Neuron (in vitro differentiated cells): Measurements from ENCODE around the gene RBMX2.
"Not testable (repeated sequence)": the region's sequence is repeated elsewhere in the genome, so short reads cannot be mapped to it uniquely, and the experiment has no call there.

ENCODE experiments used
- H2AFZ ChIP-seq: one replicate; pipeline ENCODE4 v1.6.1; 2013; ENCODE audit warnings: low read depth, mild to moderate bottlenecking, inconsistent platforms, low read length, moderate library complexity
- H3K27me3 ChIP-seq: one replicate; pipeline ENCODE4 v1.6.1; 2013; ENCODE audit warnings: low read length; ENCODE audit not compliant: insufficient read depth
- H3K36me3 ChIP-seq: one replicate; pipeline ENCODE4 v1.6.1; 2013; ENCODE audit warnings: low read length; ENCODE audit not compliant: insufficient read depth
- H3K4me1 ChIP-seq: one replicate; pipeline ENCODE4 v1.6.1; 2013; ENCODE audit warnings: low read length; ENCODE audit not compliant: insufficient read depth
- H3K4me3 ChIP-seq: 2 replicates; pipeline ENCODE4 v1.5.1; 2013; ENCODE audit warnings: mild to moderate bottlenecking, low read length, moderate library complexity
- H3K9me3 ChIP-seq: one replicate; pipeline ENCODE4 v1.6.1; 2013; ENCODE audit warnings: low read length

RBMX2 gene

GRCh38 chrX:130418066-130418465 is 16.3 kb downstream of the RBMX2 start:
- Histone ChIP-seq H3K36me3 (no peaks in the 10 kb centered on the region), H2AFZ (no peak overlapping the region), H3K4me1 (no peaks in the 10 kb centered on the region), H3K27me3 (no peaks in the 10 kb centered on the region), H3K9me3 (no peaks in the 10 kb centered on the region), H3K4me3 (no peak overlapping the region)

GRCh38 chrX:130418740-130419139 is 17.0 kb downstream of the RBMX2 start:
- H2AFZ ChIP-seq = no peak overlapping the region
- no peaks in the 10 kb centered on the region for H3K27me3 ChIP-seq
- H3K4me1 ChIP-seq = no peaks in the 10 kb centered on the region
- H3K9me3 ChIP-seq = no peaks in the 10 kb centered on the region
- H3K36me3 ChIP-seq = no peaks in the 10 kb centered on the region
- no peak overlapping the region for H3K4me3 ChIP-seq

GRCh38 chrX:130419263-130419662 is 17.5 kb downstream of the RBMX2 start:
- H3K4me3 ChIP-seq = no peak overlapping the region
- H3K27me3 ChIP-seq = no peaks in the 10 kb centered on the region
- no peak overlapping the region for H2AFZ ChIP-seq
- no peaks in the 10 kb centered on the region for H3K9me3 ChIP-seq
- H3K36me3 ChIP-seq = no peaks in the 10 kb centered on the region
- H3K4me1 ChIP-seq = no peaks in the 10 kb centered on the region

GRCh38 chrX:130426531-130426930 is 24.7 kb downstream of the RBMX2 start:
- Histone ChIP-seq H3K36me3 (no peaks in the 10 kb centered on the region), H3K9me3 (no peaks in the 10 kb centered on the region), H3K4me3 (no peak overlapping the region), H2AFZ (no peak overlapping the region), H3K27me3 (peaks cover 12% of the 10 kb centered on the region), H3K4me1 (no peaks in the 10 kb centered on the region)

GRCh38 chrX:130429236-130429635 is 27.4 kb downstream of the RBMX2 start:
- H3K9me3 ChIP-seq, H3K4me1 ChIP-seq, H3K4me3 ChIP-seq, H3K36me3 ChIP-seq, H2AFZ ChIP-seq: not testable (repeated sequence)
- peaks cover 12% of the 10 kb centered on the region for H3K27me3 ChIP-seq

- Histone ChIP-seq H3K36me3 (no peaks in the 10 kb centered on the region), H3K4me3 (no peak overlapping the region), H2AFZ (no peak overlapping the region), H3K9me3 (no peaks in the 10 kb centered on the region), H3K4me1 (no peaks in the 10 kb centered on the region), H3K27me3 (no peaks in the 10 kb centered on the region)
Observed at GRCh38 chrX:130435937-130436336, 34.1 kb downstream of the RBMX2 start.

- H2AFZ ChIP-seq, H3K9me3 ChIP-seq, H3K4me3 ChIP-seq, H3K27me3 ChIP-seq, H3K4me1 ChIP-seq, H3K36me3 ChIP-seq: not testable (repeated sequence)
Observed at GRCh38 chrX:130437996-130438395, 36.2 kb downstream of the RBMX2 start.

GRCh38 chrX:130443875-130444274 is 42.1 kb downstream of the RBMX2 start:
- no peaks in the 10 kb centered on the region for H3K36me3 ChIP-seq
- H3K4me1 ChIP-seq = no peaks in the 10 kb centered on the region
- H3K27me3 ChIP-seq = no peaks in the 10 kb centered on the region
- H3K9me3 ChIP-seq = no peaks in the 10 kb centered on the region
- no peak overlapping the region for H3K4me3 ChIP-seq
- H2AFZ ChIP-seq = no peak overlapping the region

- H3K4me1 ChIP-seq = no peaks in the 10 kb centered on the region
- H3K9me3 ChIP-seq = no peaks in the 10 kb centered on the region
- no peak overlapping the region for H2AFZ ChIP-seq
- H3K4me3 ChIP-seq = no peak overlapping the region
- no peaks in the 10 kb centered on the region for H3K36me3 ChIP-seq
- H3K27me3 ChIP-seq = no peaks in the 10 kb centered on the region
Observed at GRCh38 chrX:130444641-130445336, 43.0 kb downstream of the RBMX2 start.

GRCh38 chrX:130446974-130447373 is 45.2 kb downstream of the RBMX2 start:
- no peaks in the 10 kb centered on the region for H3K27me3 ChIP-seq
- H3K4me3 ChIP-seq = no peak overlapping the region
- H3K36me3 ChIP-seq = no peaks in the 10 kb centered on the region
- no peaks in the 10 kb centered on the region for H3K9me3 ChIP-seq
- no peak overlapping the region for H2AFZ ChIP-seq
- no peaks in the 10 kb centered on the region for H3K4me1 ChIP-seq
